ENCODE measurements around the gene PFKFB3.
"Not testable (repeated sequence)": the region's sequence is repeated elsewhere in the genome, so short reads cannot be mapped to it uniquely, and the experiment has no call there.

The PFKFB3 gene

DNA sequence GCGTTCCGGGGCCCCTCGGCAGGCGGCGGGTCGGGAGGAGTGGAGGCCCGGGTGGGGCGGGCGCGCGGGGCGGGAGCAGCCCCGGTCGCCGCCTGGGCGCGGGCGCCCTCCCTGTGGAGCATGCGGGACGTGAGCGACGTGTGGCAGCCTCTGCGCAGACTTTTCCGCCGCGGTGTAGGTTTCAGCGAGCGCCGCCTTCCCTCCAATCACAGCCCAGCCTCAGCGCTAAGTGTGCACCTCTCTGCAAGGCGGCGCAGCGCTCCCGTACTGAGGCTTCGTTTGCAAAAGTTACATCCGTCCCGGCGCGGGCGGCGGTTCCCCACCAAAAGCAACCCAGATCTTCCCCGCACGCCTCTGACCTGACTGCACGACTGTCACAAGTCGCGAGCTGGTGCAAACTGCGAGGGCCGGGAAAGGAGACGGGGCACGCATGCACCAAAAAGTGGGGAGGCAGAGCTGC lies 1.2 kb upstream of the PFKFB3 start:
- H3K4me3 ChIP-seq (replicated peaks; ENCODE audit: low read depth, low read length): peak overlapping the region; percentile 52
- TF ChIP-seq, protein P1, sequence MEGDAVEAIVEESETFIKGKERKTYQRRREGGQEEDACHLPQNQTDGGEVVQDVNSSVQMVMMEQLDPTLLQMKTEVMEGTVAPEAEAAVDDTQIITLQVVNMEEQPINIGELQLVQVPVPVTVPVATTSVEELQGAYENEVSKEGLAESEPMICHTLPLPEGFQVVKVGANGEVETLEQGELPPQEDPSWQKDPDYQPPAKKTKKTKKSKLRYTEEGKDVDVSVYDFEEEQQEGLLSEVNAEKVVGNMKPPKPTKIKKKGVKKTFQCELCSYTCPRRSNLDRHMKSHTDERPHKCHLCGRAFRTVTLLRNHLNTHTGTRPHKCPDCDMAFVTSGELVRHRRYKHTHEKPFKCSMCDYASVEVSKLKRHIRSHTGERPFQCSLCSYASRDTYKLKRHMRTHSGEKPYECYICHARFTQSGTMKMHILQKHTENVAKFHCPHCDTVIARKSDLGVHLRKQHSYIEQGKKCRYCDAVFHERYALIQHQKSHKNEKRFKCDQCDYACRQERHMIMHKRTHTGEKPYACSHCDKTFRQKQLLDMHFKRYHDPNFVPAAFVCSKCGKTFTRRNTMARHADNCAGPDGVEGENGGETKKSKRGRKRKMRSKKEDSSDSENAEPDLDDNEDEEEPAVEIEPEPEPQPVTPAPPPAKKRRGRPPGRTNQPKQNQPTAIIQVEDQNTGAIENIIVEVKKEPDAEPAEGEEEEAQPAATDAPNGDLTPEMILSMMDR (IDR thresholded peaks at IDR 0.05; ENCODE audit: low read length, missing control alignments): no peak
- DNase-seq (ENCODE audit: low read depth): peak; percentile 58

DNA sequence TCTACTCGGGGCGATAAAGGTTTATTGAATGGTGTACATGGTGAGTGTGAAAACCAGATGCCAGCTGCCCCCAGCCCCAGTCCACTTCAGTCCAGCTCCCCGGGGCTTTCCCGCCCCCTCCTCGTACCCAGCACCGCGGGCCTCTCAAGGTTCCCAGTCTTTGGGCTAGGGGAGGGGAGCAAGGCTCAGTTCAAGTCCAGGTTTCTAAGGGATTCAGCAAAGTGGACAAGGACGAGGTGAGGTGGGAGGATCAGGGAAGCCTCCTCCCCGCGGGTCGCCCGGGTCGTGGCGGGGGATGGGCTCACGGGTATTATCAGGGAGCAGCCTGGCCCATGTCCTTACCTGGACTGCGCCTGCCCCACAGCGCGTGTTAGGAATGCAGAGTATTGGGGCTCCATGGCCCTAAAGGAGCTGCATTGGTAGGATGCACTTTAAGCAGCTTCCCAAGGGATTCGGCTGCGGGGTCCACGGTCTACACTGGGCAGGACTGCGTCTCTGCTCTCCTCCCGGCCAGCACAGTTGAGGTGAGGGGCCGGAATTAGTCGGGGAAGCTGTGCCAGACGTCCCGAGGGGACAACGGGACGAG lies 541 bp upstream of the PFKFB3 start:
- no peak for DNase-seq (ENCODE audit: low read depth)
- H3K4me3 ChIP-seq (replicated peaks; ENCODE audit: low read depth, low read length): peak overlapping the region; percentile 52
- TF ChIP-seq, protein P1 (IDR thresholded peaks at IDR 0.05; ENCODE audit: low read length, missing control alignments): no peak

DNA sequence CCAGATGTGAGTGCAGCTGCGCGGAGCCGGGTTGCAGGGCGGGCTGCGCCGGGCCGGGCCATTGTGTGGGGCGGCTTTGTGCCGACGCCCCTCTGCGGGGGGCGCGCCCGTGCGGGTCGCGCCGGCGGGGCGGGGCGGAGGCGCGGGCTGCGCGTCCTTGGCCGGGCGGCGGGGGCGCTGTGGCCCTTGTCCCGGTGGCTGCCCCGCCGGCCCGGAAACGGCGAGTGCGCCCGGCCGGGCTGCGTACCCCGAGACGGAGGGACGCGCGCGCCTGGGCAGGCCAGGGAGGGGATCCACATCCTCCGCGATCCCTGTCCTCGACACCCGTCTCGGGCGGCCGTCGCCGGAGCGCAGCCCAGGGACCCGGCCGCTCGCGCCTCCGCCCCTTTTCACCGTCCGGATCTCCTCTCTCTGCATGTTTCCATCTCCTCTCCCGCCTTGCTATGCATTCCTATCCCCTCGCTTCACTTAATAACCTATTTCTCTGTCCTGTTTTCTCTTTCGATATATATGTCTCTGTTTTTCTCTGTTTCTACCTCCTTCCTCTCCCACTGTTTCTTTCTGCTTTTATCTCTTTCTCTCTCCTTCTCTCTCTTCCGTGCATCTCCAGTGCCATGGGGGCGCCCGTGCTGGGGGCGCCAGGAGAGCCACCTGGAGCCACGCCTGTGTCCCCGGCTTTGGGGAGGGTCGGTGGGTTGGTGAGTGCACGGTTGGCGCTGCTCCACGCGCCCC lies 765 bp downstream of the PFKFB3 start:
- peak; percentile 53 for DNase-seq (ENCODE audit: low read depth)
- peak overlapping the region; percentile 77 for H3K4me3 ChIP-seq (replicated peaks; ENCODE audit: low read depth, low read length)
- TF ChIP-seq, protein P1 (IDR thresholded peaks at IDR 0.05; ENCODE audit: low read length, missing control alignments): no peak

DNA sequence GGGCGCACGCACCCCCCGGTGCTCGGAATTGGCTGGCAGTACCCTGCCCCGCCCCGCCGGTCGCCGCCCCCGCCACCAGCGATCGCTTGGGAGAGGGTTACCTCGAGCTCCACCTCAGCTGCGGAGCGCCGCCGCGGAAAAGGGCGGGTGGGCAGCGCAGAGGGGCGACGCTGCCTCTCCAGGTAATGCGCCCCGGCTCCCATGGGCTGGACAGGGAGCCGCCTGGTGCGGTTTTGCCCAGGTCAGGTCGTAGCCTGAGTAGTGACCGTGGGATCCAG lies 1.3 kb downstream of the PFKFB3 start:
- peak overlapping the region; percentile 77 for H3K4me3 ChIP-seq (replicated peaks; ENCODE audit: low read depth, low read length)
- DNase-seq (ENCODE audit: low read depth): no peak
- TF ChIP-seq, protein P1 (IDR thresholded peaks at IDR 0.05; ENCODE audit: low read length, missing control alignments): no peak

DNA sequence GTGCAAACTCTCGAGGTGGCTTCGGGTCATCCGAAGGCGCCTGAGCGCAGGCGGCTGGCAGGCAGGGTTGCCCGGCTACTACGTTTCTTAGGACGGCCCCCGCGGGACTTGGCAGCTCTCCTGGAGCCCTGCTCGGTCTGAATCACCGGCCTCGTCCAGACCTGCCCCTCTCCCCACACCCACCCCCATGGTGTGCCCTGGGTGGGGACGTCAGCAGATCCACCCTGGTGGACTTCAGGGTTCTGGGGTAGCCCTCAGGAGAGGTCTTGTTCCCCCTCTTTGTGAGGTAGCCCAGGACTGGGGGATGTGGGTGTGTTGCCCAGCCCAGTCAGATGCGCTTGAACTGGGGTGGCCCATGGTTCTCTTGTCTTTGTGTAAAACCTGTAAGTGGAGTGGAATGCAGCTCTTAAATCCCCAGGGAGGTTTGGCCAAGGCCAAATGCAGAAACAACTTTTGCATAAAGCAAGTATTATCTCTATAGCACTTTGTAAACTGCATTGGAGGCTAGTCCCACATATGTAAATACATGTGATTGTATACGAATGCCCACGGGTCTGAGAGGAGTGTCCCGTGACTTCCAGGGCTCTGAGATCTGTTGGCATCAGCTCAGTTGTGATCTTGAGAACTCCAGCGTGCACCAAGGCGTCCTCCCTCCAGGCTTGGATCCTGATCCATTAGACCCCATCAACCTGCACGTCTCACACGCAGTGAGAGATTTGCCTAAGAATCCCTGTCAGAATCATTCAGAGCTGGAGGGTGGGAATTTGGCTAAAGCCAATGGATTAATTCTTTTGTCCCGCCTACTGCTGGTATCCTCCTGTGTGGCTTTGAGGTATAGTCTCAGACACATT lies 1.8 kb downstream of the PFKFB3 start:
- peak; percentile 78 for DNase-seq (ENCODE audit: low read depth)
- TF ChIP-seq, protein P1 (IDR thresholded peaks at IDR 0.05; ENCODE audit: low read length, missing control alignments): no peak
- H3K4me3 ChIP-seq (replicated peaks; ENCODE audit: low read depth, low read length): peak overlapping the region; percentile 77

DNA sequence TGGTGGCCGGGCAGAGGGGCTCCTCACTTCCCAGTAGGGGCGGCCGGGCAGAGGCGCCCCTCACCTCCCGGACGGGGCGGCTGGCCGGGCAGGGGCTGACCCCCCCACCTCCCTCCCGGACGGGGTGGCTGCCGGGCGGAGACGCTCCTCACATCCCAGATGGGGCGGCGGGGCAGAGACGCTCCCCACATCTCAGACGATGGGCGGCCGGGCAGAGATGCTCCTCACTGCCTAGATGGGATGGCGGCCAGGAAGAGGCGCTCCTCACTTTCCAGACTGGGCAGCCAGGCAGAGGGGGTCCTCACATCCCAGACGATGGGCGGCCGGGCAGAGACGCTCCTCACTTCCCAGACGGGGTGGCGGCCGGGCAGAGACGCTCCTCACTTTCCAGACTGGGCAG lies 3.8 kb downstream of the PFKFB3 start:
- not testable (repeated sequence) for H3K4me3 ChIP-seq (replicated peaks; ENCODE audit: low read depth, low read length); DNase-seq (ENCODE audit: low read depth)

DNA sequence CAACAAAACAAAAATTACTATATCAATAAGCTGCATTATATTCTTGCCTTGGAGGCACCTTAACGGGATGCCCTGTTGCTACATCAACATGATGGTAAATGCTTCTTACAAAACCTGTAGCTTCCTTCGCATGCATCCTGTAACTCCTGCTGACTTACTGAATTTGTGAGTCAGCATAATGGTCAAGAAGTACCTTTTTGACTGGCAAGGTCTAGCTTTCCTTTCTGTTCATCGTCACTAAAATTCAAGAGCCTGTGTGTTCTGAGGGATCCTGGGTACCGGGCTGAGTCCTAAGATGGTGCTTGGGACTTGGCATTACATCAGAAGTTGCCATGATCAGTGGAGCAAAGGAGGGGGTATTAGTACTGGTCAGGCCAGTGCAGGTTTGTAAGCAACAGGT lies 4.9 kb downstream of the PFKFB3 start:
- TF ChIP-seq, protein P1 (IDR thresholded peaks at IDR 0.05; ENCODE audit: low read length, missing control alignments): no peak
- DNase-seq (ENCODE audit: low read depth): no peak

More for the DNA sequence above, 4.9 kb downstream of the PFKFB3 start:
- H3K4me3 ChIP-seq (replicated peaks; ENCODE audit: low read depth, low read length): no peak overlapping the region
